Activated CD4-positive, CD25-positive, alpha-beta regulatory T cell treated with anti-CD3 and anti-CD28 coated beads, Interleukin-2, amount 50 U/mL, for 16 hours (primary cell): ENCODE results near the gene LYSMD1.

Experiments
- DNase-seq: peaks from one replicate; pipeline ENCODE4 v3.0.0-alpha.2; 2020; ENCODE audit warnings: low read depth, low spot score

LYSMD1 gene

GRCh38 chr1:151175863-151176262, 10.2 kb upstream of the LYSMD1 start, which contains the start of gene TMOD4:
Gene TMOD4 (minus strand): TSS chr1:151175981. CDS start chr1:151174875, 1,106 bp downstream.
- no peak for DNase-seq

- no peak for DNase-seq
These were observed 9.5 kb upstream of the LYSMD1 start for GRCh38 chr1:151175041-151175741.

- no peak for DNase-seq
These were observed 5.5 kb upstream of the LYSMD1 start for GRCh38 chr1:151171190-151171589.

GRCh38 chr1:151167116-151167515, 1.4 kb upstream of the LYSMD1 start:
- no peak for DNase-seq

GRCh38 chr1:151166505-151166956, 829 bp upstream of the LYSMD1 start:
- DNase-seq, result no peak

- no peak for DNase-seq
These were observed 393 bp downstream of the LYSMD1 start for GRCh38 chr1:151165281-151165737.

GRCh38 chr1:151164732-151165280, 896 bp downstream of the LYSMD1 start:
- no peak for DNase-seq

- DNase-seq, result no peak
These were observed 6.3 kb downstream of the LYSMD1 start for GRCh38 chr1:151159373-151159772.

GRCh38 chr1:151158751-151159251, 6.9 kb downstream of the LYSMD1 start:
- DNase-seq, result no peak

- no peak for DNase-seq
These were observed 7.4 kb downstream of the LYSMD1 start for GRCh38 chr1:151158326-151158725.

- DNase-seq, result peak; percentile 23
These were observed 8.6 kb downstream of the LYSMD1 start for GRCh38 chr1:151157067-151157531.

- DNase-seq, result peak; percentile 38
These were observed 9.2 kb downstream of the LYSMD1 start, which contains the start of gene TNFAIP8L2 for GRCh38 chr1:151156515-151156819. Gene TNFAIP8L2 (plus strand): TSS chr1:151156649. CDS start chr1:151158698, 2,049 bp downstream.

GRCh38 chr1:151147665-151148064, 18.0 kb downstream of the LYSMD1 start:
- DNase-seq, result no peak

- DNase-seq, result no peak
These were observed 18.6 kb downstream of the LYSMD1 start for GRCh38 chr1:151147132-151147503.

- peak; percentile 79 for DNase-seq
These were observed 19.1 kb downstream of the LYSMD1 start, which contains the start of gene SEMA6C for GRCh38 chr1:151146412-151147131. Gene SEMA6C (minus strand): TSS chr1:151146631. CDS start chr1:151142621, 4,010 bp downstream.

GRCh38 chr1:151146072-151146411, 19.7 kb downstream of the LYSMD1 start:
- DNase-seq, result no peak

GRCh38 chr1:151145304-151146071, 20.2 kb downstream of the LYSMD1 start:
- DNase-seq, result no peak

GRCh38 chr1:151144474-151145303, 21.0 kb downstream of the LYSMD1 start:
- DNase-seq, result no peak

GRCh38 chr1:151143986-151144385, 21.7 kb downstream of the LYSMD1 start:
- no peak for DNase-seq

GRCh38 chr1:151143057-151143435, 22.7 kb downstream of the LYSMD1 start:
- DNase-seq, result no peak
